HCT116 (cell line): ENCODE results near the gene ERICH6B. TPM values are rescaled to one million over a fixed set of nuclear protein-coding genes. Genes with fewer than 3 reads are reported as not detected.
"Not testable (repeated sequence)": the region's sequence is repeated elsewhere in the genome, so short reads cannot be mapped to it uniquely, and the experiment has no call there.

Experiments used
- ATAC-seq: fragments of 200-7000 bp; cut with Tn5 transposase; 2 replicates; pipeline ENCODE4 v1.9.1; 2020; ENCODE audit warnings: mild to moderate bottlenecking, moderate library complexity
- BruUV-seq: library from RNA; stranded (reverse); fragments of 400-500 nt; replicated peaks from 2 replicates; lab custom pipeline; 2021; lab: Mats Ljungman, UMichigan
- CTCF ChIA-PET: fragments of 300-600 bp; sonication (Branson Sonifier 250); formaldehyde crosslinking; loops from one replicate; lab custom pipeline; 2021; ENCODE audit warnings: antibody characterized with exemption; lab: Charles Lee
- POLR2A ChIA-PET: fragments of 300-600, 350-600 bp; sonication (Branson Sonifier 250); formaldehyde crosslinking; loops from one replicate; lab custom pipeline; 2021; ENCODE audit warnings: antibody characterized with exemption; lab: Charles Lee
- RAD21 ChIA-PET, 2 experiments: fragments of 300-600 bp; sonication (Branson Sonifier 250); formaldehyde crosslinking; loops; one replicate each; lab custom pipeline; 2023; ENCODE audit warnings: low total read pairs in 2 of 2; ENCODE audit not compliant: uncharacterized antibody in 2 of 2, unreplicated experiment in 2 of 2, low non-redundant PET in 1 of 2; lab: Charles Lee
- DNase-seq: peaks from one replicate; pipeline ENCODE4 v3.0.0-alpha.2; 2010; ENCODE audit warnings: low read depth, low spot score
- H2AFZ ChIP-seq: fragments of 200-600 bp; shearing (Covaris generic), sonication (generic); 2 replicates; pipeline ENCODE4 v1.6.1; 2017; ENCODE audit warnings: low read depth, mixed run types, mixed read lengths, antibody characterized with exemption, low read length; ENCODE audit not compliant: poor library complexity, severe bottlenecking
- H3K27ac ChIP-seq: 2 replicates; pipeline ENCODE4 v1.5.1; 2012; ENCODE audit warnings: low read depth, low read length
- H3K27me3 ChIP-seq: fragments of 200-600 bp; sonication (generic); 2 replicates; pipeline ENCODE4 v1.6.1; 2016; ENCODE audit warnings: mixed run types, low read length, mixed read lengths; ENCODE audit not compliant: insufficient read depth
- H3K36me3 ChIP-seq, 2 experiments: fragments of 200-500 bp in 1 of 2; fragments of 200-600 bp in 1 of 2; sonication (Bioruptor generic) in 1 of 2; sonication (generic) in 1 of 2; 2 replicates each; pipeline versions ENCODE4 v1.5.1 to v1.6.1; 2014 to 2016; ENCODE audit warnings: low read length in 2 of 2, inconsistent platforms in 1 of 2, mixed read lengths in 1 of 2, mixed run types in 1 of 2; ENCODE audit not compliant: insufficient read depth in 2 of 2, control insufficient read depth in 1 of 2
- H3K4me1 ChIP-seq, 2 experiments: fragments of 200-600 bp in 1 of 2; sonication (generic) in 1 of 2; 2 replicates each; pipeline versions ENCODE4 v1.5.1 to v1.6.1; 2012 to 2017; ENCODE audit warnings: low read length in 2 of 2, inconsistent platforms in 1 of 2, mild to moderate bottlenecking in 1 of 2, mixed read lengths in 1 of 2, mixed run types in 1 of 2, moderate library complexity in 1 of 2; ENCODE audit not compliant: insufficient read depth in 2 of 2, control insufficient read depth in 1 of 2
- H3K4me2 ChIP-seq: fragments of 200-600 bp; sonication (generic); 2 replicates; pipeline ENCODE4 v1.6.1; 2017; ENCODE audit warnings: mixed run types, low read length, mixed read lengths
- H3K4me3 ChIP-seq, 2 experiments: fragments of 200-600 bp in 1 of 2; sonication (generic) in 1 of 2; replicated peaks in 1 of 2; 2 replicates each; pipeline ENCODE4 v1.5.1; 2011 to 2016; ENCODE audit warnings: low read length in 2 of 2, control low read depth in 1 of 2, low read depth in 1 of 2, mild to moderate bottlenecking in 1 of 2, mixed read lengths in 1 of 2, mixed run types in 1 of 2
- H3K79me2 ChIP-seq: fragments of 200-600 bp; sonication (generic); 2 replicates; pipeline ENCODE4 v1.6.1; 2017; ENCODE audit warnings: mild to moderate bottlenecking, mixed run types, low read length, moderate library complexity, mixed read lengths; ENCODE audit not compliant: insufficient read depth
- H3K9ac ChIP-seq: fragments of 200-600 bp; sonication (generic); 2 replicates; pipeline ENCODE4 v1.6.1; 2016; ENCODE audit warnings: low read length, mixed read lengths
- H3K9me2 ChIP-seq: fragments of 200-600 bp; sonication (generic), shearing (Covaris generic); 2 replicates; pipeline ENCODE4 v1.6.1; 2017; ENCODE audit warnings: mixed run types, mild to moderate bottlenecking, moderate library complexity; ENCODE audit not compliant: insufficient read depth
- H3K9me3 ChIP-seq, 2 experiments: fragments of 200-500 bp in 1 of 2; fragments of 200-600 bp in 1 of 2; sonication (Bioruptor generic) in 1 of 2; sonication (generic) in 1 of 2; 2 replicates each; pipeline ENCODE4 v1.6.1; 2014 to 2017; ENCODE audit warnings: low read length in 2 of 2, mixed read lengths in 2 of 2, inconsistent platforms in 1 of 2, low read depth in 1 of 2, mild to moderate bottlenecking in 1 of 2, mixed run types in 1 of 2, moderate library complexity in 1 of 2; ENCODE audit not compliant: control insufficient read depth in 1 of 2, insufficient read depth in 1 of 2
- H4K20me1 ChIP-seq: fragments of 200-600 bp; sonication (generic), shearing (Covaris generic); 2 replicates; pipeline ENCODE4 v1.6.1; 2017; ENCODE audit warnings: mixed run types, mild to moderate bottlenecking, moderate library complexity; ENCODE audit not compliant: insufficient read depth
- CEBPB ChIP-seq: IDR thresholded peaks from 2 replicates; pipeline ENCODE4 v1.6.1; 2012; ENCODE audit warnings: low read depth
- ELF1 ChIP-seq: IDR thresholded peaks from 2 replicates; pipeline ENCODE4 v1.6.1; 2012; ENCODE audit warnings: low read depth, borderline replicate concordance
- EZH2 ChIP-seq: fragments of 200-600 bp; sonication (generic); IDR thresholded peaks from 2 replicates; pipeline ENCODE4 v1.6.1; 2017; ENCODE audit warnings: antibody characterized with exemption, mixed run types
- EZH2phosphoT487 ChIP-seq: fragments of 200-600 bp; IDR thresholded peaks from 2 replicates; pipeline ENCODE4 v1.6.1; 2018; ENCODE audit warnings: antibody characterized with exemption, borderline replicate concordance
- SRF ChIP-seq: IDR thresholded peaks from 2 replicates; pipeline ENCODE4 v1.6.1; 2012; ENCODE audit warnings: low read depth
- ZFX ChIP-seq: fragments of 450-650 bp; IDR thresholded peaks from 2 replicates; pipeline ENCODE4 v1.6.1; 2017
- intact Hi-C: fragments of 100-400 bp; cut with micrococcal nuclease; formaldehyde crosslinking; loops from 2 replicates; pipeline ENCODE4 v1.10.0; 2022
- total RNA-seq: library from RNA; stranded (reverse); gene quantifications from one replicate; pipeline ENCODE4 v1.2.1, GENCODE V29; 2021; ENCODE audit not compliant: unreplicated experiment
- TF ChIP-seq, protein P1 (sequence below), 3 experiments: fragments of 200-600 bp in 1 of 3; sonication (generic) in 1 of 3; IDR thresholded peaks in 2 of 3; conservative IDR thresholded peaks in 1 of 3; 2 replicates each; pipeline ENCODE4 v1.5.1; 2012 to 2017; ENCODE audit warnings: low read depth in 2 of 3, low read length in 2 of 3, antibody characterized with exemption in 1 of 3, borderline replicate concordance in 1 of 3, control low read depth in 1 of 3, mild to moderate bottlenecking in 1 of 3, mixed read lengths in 1 of 3, mixed run types in 1 of 3, moderate library complexity in 1 of 3; ENCODE audit not compliant: insufficient read depth in 1 of 3

ERICH6B gene
- total RNA-seq, 1 experiment from 2014 or later = not detected

GRCh38 chr13:45642159-45642558 is 26.6 kb upstream of the ERICH6B start:
- POLR2A ChIA-PET, H3K9me3 ChIP-seq, H4K20me1 ChIP-seq: not testable (repeated sequence)

DNA sequence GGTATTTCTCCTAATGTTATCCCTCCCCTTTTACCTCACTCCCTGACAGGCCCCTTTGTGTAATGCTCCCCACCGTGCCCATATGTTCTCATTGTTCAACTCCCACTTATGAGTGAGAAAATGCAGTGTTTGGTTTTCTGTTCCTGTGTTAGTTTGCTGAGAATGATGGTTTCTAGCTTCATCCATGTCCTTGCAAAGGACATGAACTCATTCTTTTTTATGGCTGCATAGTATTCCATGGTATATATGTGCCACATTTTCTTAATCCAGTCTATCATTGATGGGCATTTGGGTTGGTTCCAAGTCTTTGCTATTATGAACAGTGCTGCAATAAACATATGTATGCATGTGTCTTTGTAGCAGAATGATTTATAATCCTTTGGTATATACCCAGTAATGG is 19.8 kb upstream of the ERICH6B start:
- H3K9ac ChIP-seq, H4K20me1 ChIP-seq, H3K9me3 ChIP-seq, H3K27ac ChIP-seq, H3K4me1 ChIP-seq, H3K9me2 ChIP-seq, CTCF ChIA-PET, H3K4me2 ChIP-seq, RAD21 ChIA-PET, H2AFZ ChIP-seq, BruUV-seq, H3K36me3 ChIP-seq, DNase-seq, intact Hi-C loops, POLR2A ChIA-PET, H3K79me2 ChIP-seq, ATAC-seq, H3K4me3 ChIP-seq: not testable (repeated sequence)
- peaks cover 16% of the 10 kb centered on the region; the same call in 1 of the 2 replicates for H3K27me3 ChIP-seq

More at GRCh38 chr13:45642159-45642558, 26.6 kb upstream of the ERICH6B start:
- H3K4me1 ChIP-seq, H3K9ac ChIP-seq, CTCF ChIA-PET, H3K79me2 ChIP-seq, H3K4me2 ChIP-seq, intact Hi-C loops, DNase-seq, RAD21 ChIA-PET, H3K4me3 ChIP-seq, H3K27ac ChIP-seq, BruUV-seq, ATAC-seq, H2AFZ ChIP-seq, H3K9me2 ChIP-seq, H3K36me3 ChIP-seq: not testable (repeated sequence)
- peaks cover 33% of the 10 kb centered on the region for H3K27me3 ChIP-seq

GRCh38 chr13:45630791-45631190 is 15.3 kb upstream of the ERICH6B start:
- intact Hi-C loops = no loop called here
- Histone ChIP-seq H4K20me1 (no peaks in the 10 kb centered on the region), H3K27me3 (peaks cover 53% of the 10 kb centered on the region), H3K36me3 (no peaks in the 10 kb centered on the region), H3K79me2 (no peaks in the 10 kb centered on the region), H3K4me2 (no peak overlapping the region), H3K4me1 (no peaks in the 10 kb centered on the region), H2AFZ (no peak overlapping the region), H3K27ac (no peak overlapping the region), H3K9me2 (no peaks in the 10 kb centered on the region), H3K9me3 (no peaks in the 10 kb centered on the region), H3K9ac (no peak overlapping the region), H3K4me3 (no peak overlapping the region)
- ChIA-PET POLR2A (no interaction called here), CTCF (no interaction called here), RAD21 (no interaction called here)
- TF ChIP-seq ZFX (no peak), ELF1 (no peak), CEBPB (no peak), EZH2phosphoT487 (no peak), EZH2 (no peak), SRF (no peak)
- TF ChIP-seq, protein P1, sequence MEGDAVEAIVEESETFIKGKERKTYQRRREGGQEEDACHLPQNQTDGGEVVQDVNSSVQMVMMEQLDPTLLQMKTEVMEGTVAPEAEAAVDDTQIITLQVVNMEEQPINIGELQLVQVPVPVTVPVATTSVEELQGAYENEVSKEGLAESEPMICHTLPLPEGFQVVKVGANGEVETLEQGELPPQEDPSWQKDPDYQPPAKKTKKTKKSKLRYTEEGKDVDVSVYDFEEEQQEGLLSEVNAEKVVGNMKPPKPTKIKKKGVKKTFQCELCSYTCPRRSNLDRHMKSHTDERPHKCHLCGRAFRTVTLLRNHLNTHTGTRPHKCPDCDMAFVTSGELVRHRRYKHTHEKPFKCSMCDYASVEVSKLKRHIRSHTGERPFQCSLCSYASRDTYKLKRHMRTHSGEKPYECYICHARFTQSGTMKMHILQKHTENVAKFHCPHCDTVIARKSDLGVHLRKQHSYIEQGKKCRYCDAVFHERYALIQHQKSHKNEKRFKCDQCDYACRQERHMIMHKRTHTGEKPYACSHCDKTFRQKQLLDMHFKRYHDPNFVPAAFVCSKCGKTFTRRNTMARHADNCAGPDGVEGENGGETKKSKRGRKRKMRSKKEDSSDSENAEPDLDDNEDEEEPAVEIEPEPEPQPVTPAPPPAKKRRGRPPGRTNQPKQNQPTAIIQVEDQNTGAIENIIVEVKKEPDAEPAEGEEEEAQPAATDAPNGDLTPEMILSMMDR (IDR thresholded peaks at IDR 0.05 in 2 of 3, conservative IDR thresholded peaks at IDR 0.05 in 1 of 3; ENCODE audit: borderline replicate concordance in 1 of 3, insufficient read depth in 1 of 3, low read depth in 2 of 3, low read length in 2 of 3) = no peak
- DNase-seq (no peak), ATAC-seq (no peak)
- no TSS peak for BruUV-seq
